ENCODE results near the gene NR3C2.

Gene NR3C2

GRCh38 chr4:148275266-148275665 is 166.9 kb downstream of the NR3C2 start:
- H3K79me2 ChIP-seq (ENCODE audit: insufficient read depth, low read length) = no peaks in the 10 kb centered on the region
- no peaks in the 10 kb centered on the region for H3K9me3 ChIP-seq (ENCODE audit: insufficient read depth, low read length)
- H3K4me2 ChIP-seq (ENCODE audit: low read depth, low read length, poor library complexity, severe bottlenecking) = no peak overlapping the region
- no peaks in the 10 kb centered on the region for H3F3A ChIP-seq (ENCODE audit: insufficient read depth)
- no peak overlapping the region for H3K4me3 ChIP-seq (ENCODE audit: insufficient read depth, low read length, poor library complexity, severe bottlenecking)
- H3K27ac ChIP-seq (ENCODE audit: low read depth, low read length) = no peak overlapping the region
- TF ChIP-seq CTCF (IDR thresholded peaks at IDR 0.05; ENCODE audit: insufficient read depth, low read length, poor library complexity, severe bottlenecking) (no peak), EZH2phosphoT487 (conservative IDR thresholded peaks at IDR 0.05; ENCODE audit: low read length) (no peak)
- H3K36me3 ChIP-seq (ENCODE audit: low read length) = no peaks in the 10 kb centered on the region
- no peak overlapping the region for H3K9ac ChIP-seq (ENCODE audit: low read length)
- H2AFZ ChIP-seq (ENCODE audit: low read depth, low read length, severe bottlenecking) = no peak overlapping the region
- H4K20me1 ChIP-seq (ENCODE audit: low read depth, low read length) = no peaks in the 10 kb centered on the region
- H3K27me3 ChIP-seq (ENCODE audit: low read length) = no peaks in the 10 kb centered on the region
- H3K9me2 ChIP-seq (replicated peaks; ENCODE audit: insufficient read depth, low read length) = no peaks in the 10 kb centered on the region

GRCh38 chr4:148273501-148273986 is 168.7 kb downstream of the NR3C2 start:
- H3K9me2 ChIP-seq (replicated peaks; ENCODE audit: insufficient read depth, low read length) = no peaks in the 10 kb centered on the region
- no peak overlapping the region for H2AFZ ChIP-seq (ENCODE audit: low read depth, low read length, severe bottlenecking)
- no peak overlapping the region for H3K27ac ChIP-seq (ENCODE audit: low read depth, low read length)
- no peak overlapping the region for H3K4me3 ChIP-seq (ENCODE audit: insufficient read depth, low read length, poor library complexity, severe bottlenecking)
- no peaks in the 10 kb centered on the region for H3K36me3 ChIP-seq (ENCODE audit: low read length)
- no peaks in the 10 kb centered on the region for H3K9me3 ChIP-seq (ENCODE audit: insufficient read depth, low read length)
- no peak for TF ChIP-seq CTCF (IDR thresholded peaks at IDR 0.05; ENCODE audit: insufficient read depth, low read length, poor library complexity, severe bottlenecking)
- no peak for TF ChIP-seq EZH2phosphoT487 (conservative IDR thresholded peaks at IDR 0.05; ENCODE audit: low read length)
- no peaks in the 10 kb centered on the region for H3K79me2 ChIP-seq (ENCODE audit: insufficient read depth, low read length)
- no peak overlapping the region for H3K4me2 ChIP-seq (ENCODE audit: low read depth, low read length, poor library complexity, severe bottlenecking)
- H3K9ac ChIP-seq (ENCODE audit: low read length) = no peak overlapping the region
- no peaks in the 10 kb centered on the region for H4K20me1 ChIP-seq (ENCODE audit: low read depth, low read length)
- H3F3A ChIP-seq (ENCODE audit: insufficient read depth) = no peaks in the 10 kb centered on the region
- no peaks in the 10 kb centered on the region for H3K27me3 ChIP-seq (ENCODE audit: low read length)

- no peaks in the 10 kb centered on the region for H3K79me2 ChIP-seq (ENCODE audit: insufficient read depth, low read length)
- TF ChIP-seq EZH2phosphoT487 (conservative IDR thresholded peaks at IDR 0.05; ENCODE audit: low read length) (no peak), CTCF (IDR thresholded peaks at IDR 0.05; ENCODE audit: insufficient read depth, low read length, poor library complexity, severe bottlenecking) (no peak)
- H2AFZ ChIP-seq (ENCODE audit: low read depth, low read length, severe bottlenecking) = no peak overlapping the region
- no peaks in the 10 kb centered on the region for H4K20me1 ChIP-seq (ENCODE audit: low read depth, low read length)
- H3K27me3 ChIP-seq (ENCODE audit: low read length) = no peaks in the 10 kb centered on the region
- H3K4me2 ChIP-seq (ENCODE audit: low read depth, low read length, poor library complexity, severe bottlenecking) = no peak overlapping the region
- H3K27ac ChIP-seq (ENCODE audit: low read depth, low read length) = no peak overlapping the region
- H3K4me3 ChIP-seq (ENCODE audit: insufficient read depth, low read length, poor library complexity, severe bottlenecking) = no peak overlapping the region
- no peaks in the 10 kb centered on the region for H3F3A ChIP-seq (ENCODE audit: insufficient read depth)
- no peaks in the 10 kb centered on the region for H3K9me3 ChIP-seq (ENCODE audit: insufficient read depth, low read length)
- H3K9ac ChIP-seq (ENCODE audit: low read length) = no peak overlapping the region
- H3K9me2 ChIP-seq (replicated peaks; ENCODE audit: insufficient read depth, low read length) = no peaks in the 10 kb centered on the region
- H3K36me3 ChIP-seq (ENCODE audit: low read length) = no peaks in the 10 kb centered on the region
Measured at GRCh38 chr4:148271166-148271565, 171.0 kb downstream of the NR3C2 start.
